GM10266 (cell line): Measurements from ENCODE around the gene SHB.
"Not testable (repeated sequence)": the region's sequence is repeated elsewhere in the genome, so short reads cannot be mapped to it uniquely, and the experiment has no call there.

Experiments
- DNase-seq: peaks from one replicate; pipeline ENCODE4 v3.0.0; 2012; ENCODE audit errors: extremely low spot score
- TF ChIP-seq, protein P1 (sequence below): IDR thresholded peaks from 2 replicates; pipeline ENCODE4 v1.5.1; 2012; ENCODE audit warnings: mild to moderate bottlenecking, low read depth; ENCODE audit not compliant: control insufficient read depth, insufficient read depth; ENCODE audit errors: missing control alignments

Gene SHB

GRCh38 chr9:38046661-38047300 lies 22.2 kb downstream of the SHB start:
- TF ChIP-seq, protein P1, sequence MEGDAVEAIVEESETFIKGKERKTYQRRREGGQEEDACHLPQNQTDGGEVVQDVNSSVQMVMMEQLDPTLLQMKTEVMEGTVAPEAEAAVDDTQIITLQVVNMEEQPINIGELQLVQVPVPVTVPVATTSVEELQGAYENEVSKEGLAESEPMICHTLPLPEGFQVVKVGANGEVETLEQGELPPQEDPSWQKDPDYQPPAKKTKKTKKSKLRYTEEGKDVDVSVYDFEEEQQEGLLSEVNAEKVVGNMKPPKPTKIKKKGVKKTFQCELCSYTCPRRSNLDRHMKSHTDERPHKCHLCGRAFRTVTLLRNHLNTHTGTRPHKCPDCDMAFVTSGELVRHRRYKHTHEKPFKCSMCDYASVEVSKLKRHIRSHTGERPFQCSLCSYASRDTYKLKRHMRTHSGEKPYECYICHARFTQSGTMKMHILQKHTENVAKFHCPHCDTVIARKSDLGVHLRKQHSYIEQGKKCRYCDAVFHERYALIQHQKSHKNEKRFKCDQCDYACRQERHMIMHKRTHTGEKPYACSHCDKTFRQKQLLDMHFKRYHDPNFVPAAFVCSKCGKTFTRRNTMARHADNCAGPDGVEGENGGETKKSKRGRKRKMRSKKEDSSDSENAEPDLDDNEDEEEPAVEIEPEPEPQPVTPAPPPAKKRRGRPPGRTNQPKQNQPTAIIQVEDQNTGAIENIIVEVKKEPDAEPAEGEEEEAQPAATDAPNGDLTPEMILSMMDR: no peak
- no peak for DNase-seq

DNA sequence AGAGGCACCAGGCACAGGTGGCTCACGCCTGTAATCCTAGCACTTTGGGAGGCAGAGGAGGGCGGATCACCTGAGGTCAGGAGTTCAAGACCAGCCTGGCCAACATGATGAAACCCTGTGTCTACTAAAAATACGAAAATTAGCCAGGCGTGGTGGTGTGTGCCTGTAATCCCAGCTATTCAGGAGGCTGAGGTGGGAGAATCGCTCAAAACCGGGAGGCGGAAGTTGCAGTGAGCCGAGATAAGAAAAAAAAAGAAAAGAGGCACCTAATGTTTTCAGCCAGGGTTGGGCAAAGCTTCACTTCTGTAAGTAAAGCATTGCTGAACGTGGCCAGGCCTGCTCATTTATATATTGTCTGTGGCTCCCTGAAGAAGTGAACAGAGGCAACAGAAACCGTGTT lies 23.1 kb downstream of the SHB start:
- not testable (repeated sequence) for DNase-seq

- TF ChIP-seq, protein P1: no peak
- no peak for DNase-seq
Observed at GRCh38 chr9:38044706-38045105, 24.3 kb downstream of the SHB start.

DNA sequence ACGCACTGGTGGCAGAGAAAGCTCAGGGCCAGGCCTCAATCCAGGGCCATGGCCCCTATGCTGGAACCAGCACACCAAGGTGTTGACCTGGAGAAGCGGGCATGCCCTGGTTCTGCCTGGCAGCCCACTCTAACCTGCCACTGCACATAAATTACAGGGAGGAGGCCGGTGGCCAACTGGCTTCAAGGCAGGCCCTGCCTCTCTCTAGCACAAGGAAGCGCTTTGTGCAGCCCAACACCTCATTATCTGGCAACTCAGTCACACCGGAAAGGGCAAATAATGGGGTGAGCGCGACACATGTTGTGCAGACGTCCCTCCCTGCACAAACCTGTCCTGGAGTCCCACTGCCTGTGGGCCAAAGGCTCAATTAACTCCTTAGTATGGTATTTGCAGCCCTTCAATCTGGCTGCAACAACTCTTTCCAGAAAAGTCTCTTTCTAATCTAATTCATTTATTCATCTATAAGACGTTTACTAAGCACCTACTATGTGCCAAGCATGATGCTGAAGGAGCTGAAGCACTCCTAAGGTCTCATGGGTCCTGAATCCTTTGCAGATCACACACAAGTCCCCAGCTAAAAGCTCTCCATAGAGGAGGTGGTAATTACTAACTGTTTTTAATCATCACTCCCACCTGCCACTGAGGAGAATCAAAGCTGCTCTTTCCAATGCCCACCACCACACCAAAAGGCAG lies 24.9 kb downstream of the SHB start:
- DNase-seq: no peak
- TF ChIP-seq, protein P1: no peak

- TF ChIP-seq, protein P1: no peak
Observed at GRCh38 chr9:38042626-38043357, 26.2 kb downstream of the SHB start.

GRCh38 chr9:38041564-38042243 lies 27.3 kb downstream of the SHB start:
- TF ChIP-seq, protein P1: no peak
- no peak for DNase-seq

More at GRCh38 chr9:38042626-38043357, 26.2 kb downstream of the SHB start:
- no peak for DNase-seq

DNA sequence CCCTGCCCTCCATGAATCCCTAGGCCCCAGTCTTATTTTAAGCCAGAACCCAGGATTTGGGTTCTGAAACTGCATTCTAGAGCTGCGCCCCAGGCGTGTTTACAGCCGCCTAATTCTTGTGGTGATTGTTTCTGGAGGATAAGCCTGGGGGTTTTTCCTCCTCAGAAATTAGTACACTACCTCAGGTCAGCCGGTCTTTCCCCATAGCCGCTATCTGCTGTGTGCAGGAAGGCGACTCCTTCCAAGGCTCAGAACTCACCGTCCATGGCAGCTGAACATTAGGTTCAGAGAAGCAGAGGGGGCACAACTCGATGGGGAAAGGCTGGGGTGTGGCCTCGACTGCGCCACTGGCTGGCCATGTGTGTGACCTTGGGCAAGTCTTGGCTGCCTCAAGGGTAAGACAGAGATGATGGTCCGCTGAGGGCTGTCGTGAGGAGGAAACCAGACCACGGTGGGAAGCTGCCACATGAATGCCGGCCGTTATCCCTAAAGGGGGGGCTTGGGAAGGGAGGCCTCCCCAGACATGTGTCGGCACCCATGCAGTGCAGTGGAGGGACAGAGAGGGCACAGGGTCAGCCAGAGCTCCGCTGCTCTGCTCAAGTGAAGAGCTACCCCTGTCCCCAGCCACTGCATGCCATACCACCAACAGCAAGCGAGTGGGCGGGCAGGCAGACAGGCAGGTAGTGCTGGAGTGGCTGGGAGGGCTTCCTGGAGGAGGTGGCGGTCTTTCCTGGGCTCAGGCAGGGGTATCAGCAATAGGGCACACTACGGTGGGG lies 28.9 kb downstream of the SHB start:
- no peak for DNase-seq
- TF ChIP-seq, protein P1: no peak
